ENCODE data around the gene RFNG.

GRCh38 chr17:82021900-82022309, 29.7 kb downstream of the RFNG start:
- no peak for TF ChIP-seq ZNF274 (IDR thresholded peaks at IDR 0.05; ENCODE audit: low read depth, low read length)
- no peak for TF ChIP-seq YY1 (IDR thresholded peaks at IDR 0.05; ENCODE audit: insufficient read depth, insufficient read length)
